Sigmoid colon (tissue), 3 donors: ENCODE measurements around the gene BAZ1B.
"Not testable (repeated sequence)": the region's sequence is repeated elsewhere in the genome, so short reads cannot be mapped to it uniquely, and the experiment has no call there.

Source experiments
- POLR2A ChIP-seq, 2 donors: fragments of 450-650 bp; IDR thresholded peaks; one replicate each; pipeline ENCODE4 v1.6.1; 2016; ENCODE audit warnings: antibody characterized with exemption in 2 of 2, mild to moderate bottlenecking in 2 of 2, moderate library complexity in 2 of 2
- TF ChIP-seq, protein P1 (sequence below), 4 experiments: fragments of 450-650 bp in 3 of 4; fragments of 200-600 bp in 1 of 4; IDR thresholded peaks; one replicate each; pipeline ENCODE4 v1.5.1; 2016 to 2019; ENCODE audit warnings: antibody characterized with exemption in 4 of 4, mild to moderate bottlenecking in 3 of 4, moderate library complexity in 2 of 4

- TF ChIP-seq, protein P1, sequence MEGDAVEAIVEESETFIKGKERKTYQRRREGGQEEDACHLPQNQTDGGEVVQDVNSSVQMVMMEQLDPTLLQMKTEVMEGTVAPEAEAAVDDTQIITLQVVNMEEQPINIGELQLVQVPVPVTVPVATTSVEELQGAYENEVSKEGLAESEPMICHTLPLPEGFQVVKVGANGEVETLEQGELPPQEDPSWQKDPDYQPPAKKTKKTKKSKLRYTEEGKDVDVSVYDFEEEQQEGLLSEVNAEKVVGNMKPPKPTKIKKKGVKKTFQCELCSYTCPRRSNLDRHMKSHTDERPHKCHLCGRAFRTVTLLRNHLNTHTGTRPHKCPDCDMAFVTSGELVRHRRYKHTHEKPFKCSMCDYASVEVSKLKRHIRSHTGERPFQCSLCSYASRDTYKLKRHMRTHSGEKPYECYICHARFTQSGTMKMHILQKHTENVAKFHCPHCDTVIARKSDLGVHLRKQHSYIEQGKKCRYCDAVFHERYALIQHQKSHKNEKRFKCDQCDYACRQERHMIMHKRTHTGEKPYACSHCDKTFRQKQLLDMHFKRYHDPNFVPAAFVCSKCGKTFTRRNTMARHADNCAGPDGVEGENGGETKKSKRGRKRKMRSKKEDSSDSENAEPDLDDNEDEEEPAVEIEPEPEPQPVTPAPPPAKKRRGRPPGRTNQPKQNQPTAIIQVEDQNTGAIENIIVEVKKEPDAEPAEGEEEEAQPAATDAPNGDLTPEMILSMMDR (IDR thresholded peaks at IDR 0.05) = not testable (repeated sequence)
- not testable (repeated sequence) for TF ChIP-seq POLR2A (IDR thresholded peaks at IDR 0.05)
These were observed 55.0 kb downstream of the BAZ1B start for GRCh38 chr7:73467046-73467445.
